Neural cell (in vitro differentiated cells): ENCODE data around the gene CPEB3. TPM values are rescaled to one million over a fixed set of nuclear protein-coding genes. Genes with fewer than 3 reads are reported as not detected.

Experiments used
- H2AFZ ChIP-seq: fragments of 200-600, 300-800 bp; sonication (generic), shearing (Covaris generic); 2 replicates; pipeline ENCODE4 v1.6.0; 2014; ENCODE audit warnings: low read depth, mild to moderate bottlenecking, antibody characterized with exemption, low read length, moderate library complexity
- H3F3A ChIP-seq: fragments of 200-600 bp; shearing (Covaris generic); 2 replicates; pipeline ENCODE4 v1.6.1; 2016; ENCODE audit warnings: mild to moderate bottlenecking, moderate library complexity, mixed read lengths, antibody characterized with exemption, low read length; ENCODE audit not compliant: insufficient read depth, poor library complexity, severe bottlenecking
- H3K27ac ChIP-seq: fragments of 200-600, 300-800 bp; sonication (generic), shearing (Covaris generic); 2 replicates; pipeline ENCODE4 v1.5.1; 2014; ENCODE audit warnings: mild to moderate bottlenecking, low read length, moderate library complexity
- H3K27me3 ChIP-seq: fragments of 300-800, 200-600 bp; sonication (generic), shearing (Covaris generic); 2 replicates; pipeline ENCODE4 v1.6.0; 2014; ENCODE audit warnings: mild to moderate bottlenecking, low read depth, low read length, moderate library complexity; ENCODE audit not compliant: insufficient read depth
- H3K36me3 ChIP-seq: fragments of 300-800, 200-600 bp; sonication (generic), shearing (Covaris generic); 2 replicates; pipeline ENCODE4 v1.5.1; 2014; ENCODE audit warnings: mild to moderate bottlenecking, antibody characterized with exemption, low read length, moderate library complexity; ENCODE audit not compliant: insufficient read depth
- H3K4me2 ChIP-seq: fragments of 300-800, 200-600 bp; sonication (generic), shearing (Covaris generic); 2 replicates; pipeline ENCODE4 v1.6.0; 2014; ENCODE audit warnings: mild to moderate bottlenecking, low read length
- H3K4me3 ChIP-seq: fragments of 300-800, 200-600 bp; sonication (generic), shearing (Covaris generic); 2 replicates; pipeline ENCODE4 v1.5.1; 2014; ENCODE audit warnings: mild to moderate bottlenecking, low read length, moderate library complexity
- H3K79me2 ChIP-seq: fragments of 200-600 bp; shearing (Covaris generic); replicated peaks from 2 replicates; pipeline ENCODE4 v1.6.0; 2014; ENCODE audit warnings: mild to moderate bottlenecking, low read length, moderate library complexity; ENCODE audit not compliant: insufficient read depth
- H3K9ac ChIP-seq: fragments of 300-800, 200-600 bp; sonication (generic), shearing (Covaris generic); 2 replicates; pipeline ENCODE4 v1.6.1; 2016; ENCODE audit warnings: mild to moderate bottlenecking, low read length, mixed read lengths
- H3K9me2 ChIP-seq: fragments of 200-600 bp; shearing (Covaris generic); 2 replicates; pipeline ENCODE4 v1.6.1; 2016; ENCODE audit warnings: mild to moderate bottlenecking, low read length, mixed read lengths; ENCODE audit not compliant: insufficient read depth
- H3K9me3 ChIP-seq: fragments of 200-600, 300-800 bp; sonication (generic), shearing (Covaris generic); 2 replicates; pipeline ENCODE4 v1.6.1; 2016; ENCODE audit warnings: mild to moderate bottlenecking, mixed run types, low read length, moderate library complexity, mixed read lengths
- H4K20me1 ChIP-seq: fragments of 200-600 bp; shearing (Covaris generic); 2 replicates; pipeline ENCODE4 v1.6.1; 2016; ENCODE audit warnings: mild to moderate bottlenecking, mixed run types; ENCODE audit not compliant: insufficient read depth
- CTCF ChIP-seq: fragments of 450-650 bp; IDR thresholded peaks from 2 replicates; pipeline ENCODE4 v1.5.1; 2014; ENCODE audit warnings: antibody characterized with exemption, mild to moderate bottlenecking, moderate library complexity; ENCODE audit not compliant: poor library complexity, severe bottlenecking
- EP300 ChIP-seq: fragments of 450-650 bp; conservative IDR thresholded peaks from 2 replicates; pipeline ENCODE4 v1.6.1; 2014; ENCODE audit warnings: antibody characterized with exemption, mild to moderate bottlenecking, moderate library complexity; ENCODE audit not compliant: poor library complexity, severe bottlenecking
- EZH2 ChIP-seq: fragments of 200-600, 300-800 bp; shearing (Covaris generic), sonication (generic); IDR thresholded peaks from 2 replicates; pipeline ENCODE4 v1.6.1; 2014; ENCODE audit warnings: antibody characterized with exemption, low read length, borderline replicate concordance, mild to moderate bottlenecking; ENCODE audit not compliant: insufficient read depth, poor library complexity, severe bottlenecking
- MXI1 ChIP-seq: fragments of 450-650 bp; conservative IDR thresholded peaks from 2 replicates; pipeline ENCODE4 v1.6.1; 2014; ENCODE audit warnings: antibody characterized with exemption, mild to moderate bottlenecking; ENCODE audit not compliant: poor library complexity, severe bottlenecking
- POLR2AphosphoS5 ChIP-seq: IDR thresholded peaks from 2 replicates; pipeline ENCODE4 v1.6.1; 2012
- RAD21 ChIP-seq: fragments of 450-650 bp; conservative IDR thresholded peaks from 2 replicates; pipeline ENCODE4 v1.6.1; 2014; ENCODE audit warnings: antibody characterized with exemption, mild to moderate bottlenecking, moderate library complexity
- SMC3 ChIP-seq: fragments of 450-650 bp; conservative IDR thresholded peaks from 2 replicates; pipeline ENCODE4 v1.6.1; 2014; ENCODE audit warnings: antibody characterized with exemption, mild to moderate bottlenecking, moderate library complexity; ENCODE audit not compliant: poor library complexity
- TAF1 ChIP-seq: IDR thresholded peaks from 2 replicates; pipeline ENCODE4 v1.6.1; 2012; ENCODE audit warnings: low read depth
- polyA plus RNA-seq: library from polyadenylated mRNA; depleted of rRNA; stranded (reverse); fragments of >200 nt; gene quantifications from 2 replicates; pipeline ENCODE4 v1.2.3, GENCODE V29; 2014
- TF ChIP-seq, protein P1 (sequence below): IDR thresholded peaks from 2 replicates; pipeline ENCODE4 v1.6.1; 2012; ENCODE audit warnings: borderline replicate concordance

The CPEB3 gene
- polyA plus RNA-seq, 1 donor from 2014 or later, result 20.0 TPM

DNA sequence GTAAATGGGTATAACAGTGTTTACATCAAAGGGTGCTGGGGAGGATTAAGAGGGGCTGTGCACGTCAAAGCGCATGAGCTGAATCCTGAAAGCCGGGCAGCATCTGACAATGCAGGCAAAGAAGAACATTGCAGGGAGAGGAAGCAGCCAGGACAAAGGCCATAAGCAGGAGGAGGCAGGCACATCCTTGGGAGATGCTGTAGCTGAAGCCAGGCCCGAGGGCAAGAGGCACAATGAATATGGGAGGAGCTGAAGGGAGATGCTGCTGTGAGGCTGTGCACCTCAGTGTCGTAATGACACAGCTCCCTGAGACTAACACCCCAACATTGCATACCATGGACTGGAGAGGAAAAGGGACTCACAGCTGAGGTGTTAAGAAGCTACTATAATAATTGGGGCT is 238.1 kb downstream of the CPEB3 start:
- no peak overlapping the region for H3K4me3 ChIP-seq
- H3K9ac ChIP-seq, result no peak overlapping the region
- no peaks in the 10 kb centered on the region for H3K9me3 ChIP-seq
- no peak overlapping the region for H3K4me2 ChIP-seq
- H3K36me3 ChIP-seq, result peaks cover 7% of the 10 kb centered on the region
- H4K20me1 ChIP-seq, result no peaks in the 10 kb centered on the region
- H3F3A ChIP-seq, result no peaks in the 10 kb centered on the region
- H3K9me2 ChIP-seq, result no peaks in the 10 kb centered on the region
- H3K79me2 ChIP-seq, result no peaks in the 10 kb centered on the region
- no peaks in the 10 kb centered on the region for H3K27me3 ChIP-seq
- no peak overlapping the region for H2AFZ ChIP-seq
- no peak for TF ChIP-seq MXI1
- TF ChIP-seq RAD21, result no peak
- no peak for TF ChIP-seq EZH2
- no peak for TF ChIP-seq SMC3
- no peak for TF ChIP-seq POLR2AphosphoS5
- TF ChIP-seq CTCF, result no peak
- TF ChIP-seq, protein P1, sequence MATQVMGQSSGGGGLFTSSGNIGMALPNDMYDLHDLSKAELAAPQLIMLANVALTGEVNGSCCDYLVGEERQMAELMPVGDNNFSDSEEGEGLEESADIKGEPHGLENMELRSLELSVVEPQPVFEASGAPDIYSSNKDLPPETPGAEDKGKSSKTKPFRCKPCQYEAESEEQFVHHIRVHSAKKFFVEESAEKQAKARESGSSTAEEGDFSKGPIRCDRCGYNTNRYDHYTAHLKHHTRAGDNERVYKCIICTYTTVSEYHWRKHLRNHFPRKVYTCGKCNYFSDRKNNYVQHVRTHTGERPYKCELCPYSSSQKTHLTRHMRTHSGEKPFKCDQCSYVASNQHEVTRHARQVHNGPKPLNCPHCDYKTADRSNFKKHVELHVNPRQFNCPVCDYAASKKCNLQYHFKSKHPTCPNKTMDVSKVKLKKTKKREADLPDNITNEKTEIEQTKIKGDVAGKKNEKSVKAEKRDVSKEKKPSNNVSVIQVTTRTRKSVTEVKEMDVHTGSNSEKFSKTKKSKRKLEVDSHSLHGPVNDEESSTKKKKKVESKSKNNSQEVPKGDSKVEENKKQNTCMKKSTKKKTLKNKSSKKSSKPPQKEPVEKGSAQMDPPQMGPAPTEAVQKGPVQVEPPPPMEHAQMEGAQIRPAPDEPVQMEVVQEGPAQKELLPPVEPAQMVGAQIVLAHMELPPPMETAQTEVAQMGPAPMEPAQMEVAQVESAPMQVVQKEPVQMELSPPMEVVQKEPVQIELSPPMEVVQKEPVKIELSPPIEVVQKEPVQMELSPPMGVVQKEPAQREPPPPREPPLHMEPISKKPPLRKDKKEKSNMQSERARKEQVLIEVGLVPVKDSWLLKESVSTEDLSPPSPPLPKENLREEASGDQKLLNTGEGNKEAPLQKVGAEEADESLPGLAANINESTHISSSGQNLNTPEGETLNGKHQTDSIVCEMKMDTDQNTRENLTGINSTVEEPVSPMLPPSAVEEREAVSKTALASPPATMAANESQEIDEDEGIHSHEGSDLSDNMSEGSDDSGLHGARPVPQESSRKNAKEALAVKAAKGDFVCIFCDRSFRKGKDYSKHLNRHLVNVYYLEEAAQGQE, result no peak
- no peak for TF ChIP-seq EP300
- TF ChIP-seq TAF1, result no peak
- H3K27ac ChIP-seq, result no peak overlapping the region

- Histone ChIP-seq H3K4me2 (no peak overlapping the region), H3K9ac (no peak overlapping the region), H4K20me1 (no peaks in the 10 kb centered on the region), H3K36me3 (peaks cover 7% of the 10 kb centered on the region), H2AFZ (no peak overlapping the region), H3K4me3 (no peak overlapping the region), H3K9me2 (no peaks in the 10 kb centered on the region), H3F3A (no peaks in the 10 kb centered on the region), H3K9me3 (no peaks in the 10 kb centered on the region), H3K27me3 (no peaks in the 10 kb centered on the region), H3K27ac (no peak overlapping the region), H3K79me2 (no peaks in the 10 kb centered on the region)
- TF ChIP-seq CTCF (no peak), RAD21 (no peak), EP300 (no peak), EZH2 (no peak), MXI1 (no peak), TAF1 (no peak)
Measured at GRCh38 chr10:92052088-92052487, 238.8 kb downstream of the CPEB3 start.
